Left lobe of liver (tissue), 2 donors: Measurements from ENCODE around the gene NUP62. TPM values are rescaled to one million over a fixed set of nuclear protein-coding genes. Genes with fewer than 3 reads are reported as not detected.
A peak's percentile ranks its signal among the peaks of the same experiment; 100 is the strongest.
"Not testable (repeated sequence)": the region's sequence is repeated elsewhere in the genome, so short reads cannot be mapped to it uniquely, and the experiment has no call there.

ENCODE experiments used
- ATAC-seq: fragments of 200-7000 bp; cut with Tn5 transposase; one replicate; pipeline ENCODE4 v1.9.1; 2020; ENCODE audit warnings: mild to moderate bottlenecking, moderate library complexity
- DNase-seq: peaks from one replicate; pipeline ENCODE4 v3.0.0-alpha.2; 2020; ENCODE audit warnings: low spot score
- total RNA-seq: library from RNA; stranded (reverse); gene quantifications from one replicate; pipeline ENCODE4 v1.2.1, GENCODE V29; 2021
- donor health status: DM: no; HTN: no; CAD: no; lungs with moderate emphysema.
- donor health status: DM: no; HTN: yes; CAD: no.

The NUP62 gene
- total RNA-seq, 1 donor from 2014 or later = 24.4 TPM

GRCh38 chr19:49952906-49953305 is 23.6 kb upstream of the NUP62 start:
- ATAC-seq = no peak

GRCh38 chr19:49952479-49952836 is 23.2 kb upstream of the NUP62 start:
- DNase-seq = no peak
- ATAC-seq = no peak

More at GRCh38 chr19:49952906-49953305, 23.6 kb upstream of the NUP62 start:
- no peak for DNase-seq

GRCh38 chr19:49951806-49952478 is 22.6 kb upstream of the NUP62 start:
- DNase-seq = no peak
- no peak for ATAC-seq

DNA sequence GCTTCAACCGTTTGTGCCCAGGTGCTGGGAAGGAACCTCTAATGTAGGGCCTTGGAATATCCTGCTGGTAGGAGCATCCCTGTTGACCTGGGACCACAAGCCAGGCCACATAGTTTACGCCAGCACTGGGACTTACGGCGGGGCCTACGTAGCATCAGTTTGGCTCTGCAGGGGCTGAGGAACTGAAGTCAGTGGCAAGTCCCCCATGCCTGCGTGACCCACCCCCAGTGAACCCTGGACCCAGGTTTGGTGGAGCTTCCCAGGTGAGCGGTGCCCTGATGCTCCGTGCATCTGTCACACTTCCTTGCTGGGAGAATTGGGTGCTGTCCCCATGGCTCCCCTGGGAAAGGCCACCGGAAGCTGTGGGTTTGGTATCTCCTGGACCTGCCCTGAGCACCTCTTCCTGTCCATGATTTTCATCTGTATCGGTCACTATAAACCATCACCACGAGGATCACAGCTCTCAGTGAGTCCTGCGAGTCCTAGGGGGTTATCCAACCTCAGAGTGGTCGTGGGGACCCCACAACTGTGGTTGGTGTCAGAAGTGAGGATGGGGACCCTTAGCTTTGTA is 21.7 kb upstream of the NUP62 start:
- DNase-seq (no peak), ATAC-seq (no peak)

DNA sequence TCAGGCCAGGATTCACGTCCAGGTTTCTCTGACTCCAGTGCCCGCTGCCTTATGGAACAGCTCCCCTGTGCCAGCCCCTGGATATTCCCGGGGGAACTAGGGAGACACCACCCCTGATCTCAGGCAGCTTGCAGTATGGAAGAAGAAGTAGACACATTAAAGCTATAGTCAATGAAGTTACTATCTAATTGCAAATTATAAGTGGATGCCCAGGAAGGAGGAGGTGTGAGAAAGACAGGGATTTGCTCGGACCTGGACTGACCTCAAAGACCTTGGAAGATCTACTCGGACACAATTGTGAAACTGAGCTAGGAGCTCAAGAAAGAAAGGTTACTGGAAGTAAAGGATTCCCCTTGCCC is 21.3 kb upstream of the NUP62 start:
- ATAC-seq (no peak), DNase-seq (no peak)

DNA sequence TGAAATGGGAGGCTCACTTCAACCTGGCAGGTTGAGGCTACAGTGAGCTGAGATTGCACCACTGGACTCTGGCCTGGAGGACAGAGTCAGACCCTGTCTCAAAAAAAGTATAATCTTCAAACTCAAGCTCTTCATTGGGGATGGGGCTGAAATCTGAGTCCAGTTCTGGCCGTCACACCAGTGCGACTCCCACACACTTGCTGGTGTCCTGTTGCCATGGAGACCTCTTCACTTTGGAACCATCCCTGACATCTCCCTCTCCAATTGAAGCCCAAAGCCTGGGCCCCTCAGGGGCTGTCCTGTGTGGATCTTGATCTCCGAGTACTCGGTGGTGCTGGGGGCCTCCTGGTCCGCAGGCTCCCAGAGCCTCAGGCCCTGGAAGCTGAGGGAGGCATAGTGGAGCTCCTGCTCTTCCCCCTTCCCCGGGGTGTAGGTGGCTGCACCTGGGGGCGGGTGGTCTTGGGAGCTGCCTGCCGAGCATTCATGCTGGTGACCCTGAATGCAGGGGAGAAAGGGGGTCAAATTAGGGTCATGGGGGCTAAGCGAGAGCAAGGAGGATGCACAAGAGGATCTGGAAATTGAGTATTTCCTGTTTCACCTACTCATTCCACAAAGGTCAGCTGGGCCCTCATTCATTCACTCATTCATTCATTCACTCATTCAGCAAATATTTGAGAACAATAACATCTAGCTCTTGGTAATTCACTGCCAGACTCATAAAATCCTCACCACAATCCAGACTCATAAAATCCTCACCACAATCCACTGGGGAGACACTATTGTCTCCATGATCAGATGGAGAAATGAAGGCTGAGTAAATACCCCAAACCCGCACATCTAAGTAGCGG is 20.7 kb upstream of the NUP62 start:
- DNase-seq = no peak
- no peak for ATAC-seq

GRCh38 chr19:49946415-49946814 is 17.1 kb upstream of the NUP62 start:
- ATAC-seq = no peak
- no peak for DNase-seq

DNA sequence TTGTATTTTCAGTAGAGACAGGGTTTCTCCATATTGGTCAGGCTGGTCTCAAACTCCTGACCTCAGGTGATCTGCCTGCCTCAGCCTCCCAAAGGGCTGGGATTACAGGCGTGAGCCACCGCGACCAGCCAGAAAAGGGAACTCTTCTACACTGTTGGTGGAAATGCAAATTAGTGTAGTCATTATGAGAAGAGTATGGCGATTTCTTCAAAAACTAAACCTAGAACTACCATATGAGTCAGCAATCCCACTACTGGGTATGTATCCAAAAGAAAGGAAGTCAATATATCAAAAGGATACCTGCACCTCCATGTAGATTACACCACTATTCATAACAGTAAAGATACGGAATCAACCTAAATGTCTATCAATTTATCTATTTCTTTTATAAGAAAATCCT is 15.3 kb upstream of the NUP62 start:
- not testable (repeated sequence) for DNase-seq, ATAC-seq

DNA sequence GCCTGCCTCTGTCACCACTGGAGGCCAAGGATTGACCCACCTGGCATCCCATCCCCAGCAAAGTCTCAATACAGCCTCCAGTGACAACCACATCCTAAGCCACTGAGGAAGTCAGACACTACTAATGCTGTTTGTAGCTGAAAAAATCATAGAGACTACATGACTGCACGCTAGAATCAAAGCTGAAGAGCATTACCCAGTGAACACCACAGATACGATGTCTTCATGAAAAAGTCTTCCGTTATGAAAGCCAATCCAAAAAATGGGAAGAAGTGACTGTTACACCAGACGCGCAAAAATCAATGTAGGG is 11.1 kb upstream of the NUP62 start:
- no peak for ATAC-seq
- DNase-seq = no peak

GRCh38 chr19:49939721-49940481 is 10.6 kb upstream of the NUP62 start:
- DNase-seq (no peak), ATAC-seq (no peak)

GRCh38 chr19:49938662-49939061 is 9.4 kb upstream of the NUP62 start:
- DNase-seq (no peak), ATAC-seq (no peak)

- ATAC-seq (peak; percentile 71), DNase-seq (peak; percentile 78)
Measured at GRCh38 chr19:49937750-49938381, 8.6 kb upstream of the NUP62 start.

- ATAC-seq = no peak
Measured at GRCh38 chr19:49936549-49936948, 7.2 kb upstream of the NUP62 start.

DNA sequence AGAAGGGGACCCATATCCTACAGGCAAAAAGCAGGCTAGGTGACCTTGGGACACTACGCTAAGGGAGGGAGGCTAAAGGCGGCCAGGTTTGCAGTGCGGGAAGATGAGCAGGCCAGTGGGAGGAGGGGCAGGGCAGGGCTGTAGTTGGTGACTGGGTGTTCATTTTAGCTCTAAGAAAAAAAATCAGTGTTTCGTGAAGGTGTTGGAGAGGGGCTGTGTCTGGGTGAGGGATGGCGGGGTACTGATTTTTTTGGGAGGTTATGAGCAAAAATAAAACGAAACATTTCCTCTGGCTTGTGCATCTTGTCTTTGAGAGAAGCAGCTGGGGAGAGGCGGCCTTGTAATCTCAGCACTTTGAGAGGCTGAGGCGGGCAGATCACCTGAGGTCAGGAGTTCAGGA is 4.3 kb upstream of the NUP62 start:
- DNase-seq (no peak), ATAC-seq (peak; percentile 1)

More at GRCh38 chr19:49936549-49936948, 7.2 kb upstream of the NUP62 start:
- DNase-seq = no peak

DNA sequence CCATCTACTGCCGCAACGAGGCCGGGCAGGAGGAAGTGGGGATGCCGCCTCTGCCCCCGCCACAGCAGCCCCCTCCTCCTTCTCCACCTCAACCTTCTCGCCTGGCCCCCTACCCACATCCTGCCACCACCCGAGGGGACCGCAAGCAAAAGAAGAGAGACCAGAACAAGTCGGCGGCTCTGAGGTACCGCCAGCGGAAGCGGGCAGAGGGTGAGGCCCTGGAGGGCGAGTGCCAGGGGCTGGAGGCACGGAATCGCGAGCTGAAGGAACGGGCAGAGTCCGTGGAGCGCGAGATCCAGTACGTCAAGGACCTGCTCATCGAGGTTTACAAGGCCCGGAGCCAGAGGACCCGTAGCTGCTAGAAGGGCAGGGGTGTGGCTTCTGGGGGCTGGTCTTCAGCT is 3.4 kb upstream of the NUP62 start:
- no peak for DNase-seq
- no peak for ATAC-seq

DNA sequence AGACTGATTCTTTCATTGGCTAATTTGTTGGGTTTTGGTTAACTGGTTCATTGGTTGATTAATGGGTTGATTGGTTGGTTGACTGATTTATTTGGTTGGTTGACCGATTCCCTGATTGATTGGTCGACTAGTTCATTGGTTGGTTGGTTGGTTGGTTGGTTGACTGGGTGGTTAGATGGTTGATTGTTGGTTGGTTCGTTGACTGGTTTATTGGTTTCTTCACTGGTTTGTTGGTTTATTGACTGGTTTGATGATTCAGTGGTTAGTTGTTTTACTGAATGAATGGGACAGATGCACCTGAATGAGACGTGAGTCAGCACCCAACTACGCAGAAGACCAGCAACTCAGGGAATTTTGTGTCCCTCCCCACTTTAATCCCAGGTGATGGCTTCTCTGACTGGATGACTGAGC is 2.7 kb upstream of the NUP62 start:
- ATAC-seq = no peak
- DNase-seq = no peak

DNA sequence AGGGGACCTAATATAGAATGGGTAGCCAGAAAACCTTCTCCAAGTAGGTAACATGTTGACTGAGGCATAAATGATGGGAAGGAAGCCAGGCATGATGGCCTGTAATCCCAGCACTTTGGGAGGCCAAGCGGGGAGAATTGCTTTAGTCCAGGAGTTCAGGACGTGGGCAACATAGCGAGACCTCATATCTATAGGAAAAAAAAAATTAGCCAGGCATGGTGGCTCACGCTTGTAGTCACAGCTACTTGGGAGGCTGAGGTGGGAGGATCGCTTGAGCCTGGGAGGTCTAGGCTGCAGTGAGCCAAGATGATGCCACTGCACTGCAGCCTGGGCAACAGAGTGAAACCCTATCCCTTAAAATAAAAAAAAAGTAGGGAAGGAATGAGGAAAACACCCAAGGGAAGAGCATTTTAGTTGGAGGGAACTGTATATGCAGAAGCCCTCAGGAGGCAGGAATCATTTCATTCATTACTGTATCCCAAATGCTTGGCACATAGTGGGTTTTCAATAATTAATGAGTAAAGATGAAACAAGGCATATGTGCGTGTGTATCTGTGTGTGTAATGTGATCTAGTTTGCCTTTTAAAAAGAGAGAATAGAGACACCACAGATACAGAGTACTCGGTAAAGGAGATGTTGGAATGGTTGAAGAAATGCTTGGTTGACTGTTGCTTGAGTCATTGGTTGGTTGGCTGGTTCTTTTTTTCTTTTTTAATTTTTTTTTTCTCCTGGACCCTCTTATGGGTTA is 2.2 kb upstream of the NUP62 start:
- DNase-seq = no peak

GRCh38 chr19:49930483-49931011 is 1.2 kb upstream of the NUP62 start:
- no peak for DNase-seq
- peak; percentile 6 for ATAC-seq

More for the DNA sequence above, 2.2 kb upstream of the NUP62 start:
- no peak for ATAC-seq

DNA sequence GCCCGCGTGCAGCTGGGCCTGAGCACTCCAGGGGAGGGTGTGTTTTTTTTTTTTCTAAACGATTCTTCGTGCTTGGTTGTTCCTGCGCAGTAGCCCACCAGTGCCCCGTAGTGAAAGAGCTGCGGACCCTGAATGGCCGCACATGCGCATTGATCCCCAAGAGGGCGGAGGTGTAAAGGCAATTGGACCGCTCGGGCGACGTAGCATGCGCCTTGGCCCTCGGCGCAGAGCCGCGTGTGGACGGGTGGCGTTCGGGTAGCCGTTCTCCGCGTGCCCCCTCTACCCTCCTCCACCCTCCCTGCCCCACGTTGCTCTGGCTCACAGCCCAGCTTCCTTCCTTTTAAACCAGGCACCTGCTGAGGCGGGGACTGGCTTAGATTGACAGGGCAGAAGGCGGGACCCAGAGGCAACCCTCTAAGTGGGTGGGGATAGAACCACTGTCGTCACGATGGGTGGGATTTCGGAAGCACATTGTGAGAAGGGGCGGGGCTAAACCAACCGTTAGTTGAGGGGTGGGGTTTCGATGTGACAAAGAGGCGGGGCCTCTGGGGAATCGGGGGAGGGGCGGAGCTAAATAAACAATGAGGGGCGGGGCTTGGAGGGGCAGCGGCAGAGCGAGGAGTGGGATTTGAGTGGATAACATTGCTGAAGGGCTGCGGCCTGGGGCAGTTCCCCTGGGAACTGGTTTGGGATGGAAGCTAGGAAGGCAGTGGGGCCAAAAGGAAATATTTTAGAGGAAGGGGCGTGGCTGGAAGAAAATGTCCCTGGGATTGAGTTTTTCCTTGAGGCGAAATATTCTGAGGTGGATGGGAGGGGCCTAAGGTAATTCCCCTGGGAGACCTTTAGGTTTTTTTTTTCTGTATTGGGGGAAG is 543 bp upstream of the NUP62 start:
- peak; percentile 74 for ATAC-seq
- DNase-seq = peak; percentile 95
